K562 (cell line): ENCODE data around the gene ADAT3. TPM values are rescaled to one million over a fixed set of nuclear protein-coding genes. Genes with fewer than 3 reads are reported as not detected.

Experiments
- ATAC-seq: fragments of 200-7000 bp; cut with Tn5 transposase; 3 replicates; pipeline ENCODE4 v1.9.1; 2020; ENCODE audit warnings: moderate library complexity
- BruUV-seq: library from RNA; stranded (reverse); fragments of 400-500 nt; replicated peaks from 2 replicates; lab custom pipeline; 2021; lab: Mats Ljungman, UMichigan
- CTCF ChIA-PET: fragments of 300-600 bp; formaldehyde crosslinking; extraction: SDS; loops from one replicate; lab custom pipeline; 2021; ENCODE audit warnings: low intra/inter-chr PET ratio; lab: Yijun Ruan, JAX
- POLR2A ChIA-PET: fragments of 300-600, 350-650 bp; sonication (Branson Sonifier 250); formaldehyde crosslinking; extraction: SDS; loops from one replicate; lab custom pipeline; 2021; ENCODE audit warnings: antibody characterized with exemption, inconsistent platforms; lab: Yijun Ruan, JAX
- DNase-seq, 4 experiments: peaks; one replicate each; pipeline versions ENCODE4 v3.0.0 to v3.0.0-alpha.2; 2011 to 2018; ENCODE audit warnings: low spot score in 3 of 4, mixed read lengths in 3 of 4; ENCODE audit errors: extremely low read depth in 1 of 4
- FAIRE-seq: peaks from 2 replicates; lab custom pipeline; 2011; peaks lifted over from hg19 to GRCh38; lab: Jason Lieb, UNC
- H2AFZ ChIP-seq: 2 replicates; pipeline ENCODE4 v1.6.0; 2011; ENCODE audit warnings: low read depth, low read length, control low read depth, inconsistent platforms
- H3K27ac ChIP-seq: fragments of 200-600 bp; 3 replicates; pipeline ENCODE4 v1.8.0; 2011; ENCODE audit warnings: low read depth, mild to moderate bottlenecking, control low read depth, inconsistent platforms, low read length, moderate library complexity, mixed read lengths; ENCODE audit errors: extremely low read depth
- H3K27me3 ChIP-seq, 2 experiments: fragments of 300-600 bp in 1 of 2; 2 replicates in 1 of 2; 3 replicates in 1 of 2; pipeline versions ENCODE4 v1.6.0 to v1.8.0; 2011; ENCODE audit warnings: inconsistent platforms in 2 of 2, low read length in 2 of 2, mild to moderate bottlenecking in 1 of 2, mixed read lengths in 1 of 2, moderate library complexity in 1 of 2; ENCODE audit not compliant: control insufficient read depth in 2 of 2, insufficient read depth in 2 of 2
- H3K36me3 ChIP-seq: fragments of 300-600 bp; 3 replicates; pipeline ENCODE4 v1.8.0; 2011; ENCODE audit warnings: mild to moderate bottlenecking, low read length, inconsistent platforms; ENCODE audit not compliant: control insufficient read depth, insufficient read depth
- H3K4me1 ChIP-seq, 2 experiments: fragments of 200-600 bp in 1 of 2; replicated peaks in 1 of 2; 2 replicates in 1 of 2; 3 replicates in 1 of 2; pipeline versions ENCODE4 v1.5.1 to v1.8.0; 2011; ENCODE audit warnings: inconsistent platforms in 2 of 2, low read length in 2 of 2, mild to moderate bottlenecking in 1 of 2, mixed read lengths in 1 of 2, moderate library complexity in 1 of 2; ENCODE audit not compliant: control insufficient read depth in 2 of 2, insufficient read depth in 2 of 2
- H3K4me2 ChIP-seq: 2 replicates; pipeline ENCODE4 v1.6.1; 2011; ENCODE audit warnings: low read length, control low read depth, inconsistent platforms, mixed read lengths; ENCODE audit not compliant: insufficient read depth
- H3K4me3 ChIP-seq: fragments of 200-600 bp; sonication (generic), shearing (Covaris generic); 2 replicates; pipeline ENCODE4 v1.5.1; 2016; ENCODE audit warnings: control low read depth, inconsistent platforms
- H3K79me2 ChIP-seq: fragments of 200-600 bp; 3 replicates; pipeline ENCODE4 v1.8.0; 2011; ENCODE audit warnings: low read length, inconsistent platforms; ENCODE audit not compliant: control insufficient read depth, insufficient read depth
- H3K9ac ChIP-seq, 2 experiments: 2 replicates each; pipeline versions ENCODE4 v1.6.0 to v1.6.1; 2011; ENCODE audit warnings: low read depth in 2 of 2, low read length in 2 of 2, control low read depth in 1 of 2, inconsistent platforms in 1 of 2, mild to moderate bottlenecking in 1 of 2, mixed read lengths in 1 of 2; ENCODE audit not compliant: insufficient read depth in 1 of 2
- H3K9me1 ChIP-seq: one replicate; pipeline ENCODE4 v1.6.0; 2011; ENCODE audit warnings: inconsistent platforms, mild to moderate bottlenecking, low read length, moderate library complexity; ENCODE audit not compliant: control insufficient read depth, insufficient read depth
- H3K9me3 ChIP-seq: replicated peaks from 2 replicates; pipeline ENCODE4 v1.5.1; 2011; ENCODE audit warnings: low read depth, low read length, inconsistent platforms; ENCODE audit not compliant: control insufficient read depth, insufficient read depth
- H4K20me1 ChIP-seq: replicated peaks from 2 replicates; pipeline ENCODE4 v1.6.1; 2011; ENCODE audit warnings: low read length, inconsistent platforms, mixed read lengths; ENCODE audit not compliant: control insufficient read depth, insufficient read depth
- MEF2D ChIP-seq: conservative IDR thresholded peaks from 2 replicates; pipeline ENCODE4 v1.6.1; 2016; ENCODE audit warnings: low read depth, missing genetic modification characterization, missing compliant biosample characterization
- POLR2G ChIP-seq: fragments of 200-400 bp; formaldehyde crosslinking; IDR thresholded peaks from 2 replicates; pipeline ENCODE4 v1.6.1; 2017; ENCODE audit warnings: low read depth, mild to moderate bottlenecking, antibody characterized with exemption, low read length, moderate library complexity
- RBFOX2 ChIP-seq: fragments of 200-400 bp; formaldehyde crosslinking; IDR thresholded peaks from 2 replicates; pipeline ENCODE4 v1.6.1; 2017; ENCODE audit warnings: low read depth, mild to moderate bottlenecking, low read length, moderate library complexity
- SMARCE1 ChIP-seq: fragments of 450-650 bp; IDR thresholded peaks from 2 replicates; pipeline ENCODE4 v1.7.1; 2016; ENCODE audit warnings: mild to moderate bottlenecking
- VEZF1 ChIP-seq: fragments of 200-800 bp; sonication (Bioruptor generic); IDR thresholded peaks from 2 replicates; pipeline ENCODE4 v1.6.1; 2017; ENCODE audit warnings: missing genetic modification characterization, missing compliant biosample characterization
- ZBTB7A ChIP-seq: IDR thresholded peaks from 2 replicates; pipeline ENCODE4 v1.6.1; 2011; ENCODE audit warnings: low read depth, mild to moderate bottlenecking, low read length, moderate library complexity, borderline replicate concordance; ENCODE audit not compliant: control insufficient read depth
- ZBTB9 ChIP-seq: fragments of 450-650 bp; formaldehyde crosslinking; IDR thresholded peaks from 2 replicates; pipeline ENCODE4 v1.4.0; 2020; ENCODE audit warnings: mild to moderate bottlenecking, moderate library complexity
- ZNF407 ChIP-seq: fragments of 450-650 bp; IDR thresholded peaks from 2 replicates; pipeline ENCODE4 v1.6.1; 2016; ENCODE audit warnings: low read depth
- ZNF778 ChIP-seq: fragments of 450-650 bp; formaldehyde crosslinking; IDR thresholded peaks from 2 replicates; pipeline ENCODE4 v1.4.0; 2020; ENCODE audit warnings: mild to moderate bottlenecking, moderate library complexity
- whole genome bisulfite sequencing: fragments of 100-300 bp; shearing (Covaris generic); methylation state at CpG from one replicate; pipeline ENCODE4 v1.1.6; 2016; ENCODE audit warnings: low coverage, mixed read lengths; ENCODE audit not compliant: insufficient coverage; ENCODE audit errors: missing lambda C conversion rate; 5-methylcytosine and 5-hydroxymethylcytosine counted together
- in situ Hi-C: fragments of 300-500 bp; cut with MboI; formaldehyde crosslinking; loops from 4 replicates; pipeline ENCODE4 v1.15.0; 2018; ENCODE audit warnings: inconsistent platforms, mixed read lengths
- intact Hi-C: fragments of 100-400 bp; cut with micrococcal nuclease; formaldehyde crosslinking; loops from 2 replicates; pipeline ENCODE4 v1.14.2; 2022
- polyA plus RNA-seq, 8 experiments: library from polyadenylated mRNA; depleted of rRNA in 4 of 8; stranded (reverse) in 5 of 8; unstranded in 3 of 8; fragments of >200 nt; fragmentation: Nextera tagmentation in 2 of 8; fragmentation: Illumina TruSeq in 1 of 8; extraction: Ambion mirVana in 2 of 8; extraction: Trizol in 1 of 8; gene quantifications; 2 replicates each; pipeline versions ENCODE4 v1.2.1 to v1.2.3, GENCODE V29; 2011 to 2014; ENCODE audit warnings: inconsistent platforms in 1 of 8, missing spikeins in 1 of 8
- total RNA-seq, 7 experiments: library from RNA; depleted of rRNA in 6 of 7; stranded (reverse); fragments of >200 nt in 6 of 7; fragmentation: Illumina TruSeq in 2 of 7; extraction: Trizol in 2 of 7; gene quantifications; 2 replicates each; pipeline versions ENCODE4 v1.2.1 to v1.2.3, GENCODE V29; 2011 to 2021; ENCODE audit warnings: low replicate concordance in 1 of 7

Gene ADAT3
- total and polyA plus RNA-seq, 9 of the 15 experiments (the other 6 are each of a cell fraction or from before 2014, with no cell fraction given), result 0.67 to 15.6 (median 7.8) TPM; not detected in 4

GRCh38 chr19:1945899-1946298, 40.7 kb downstream of the ADAT3 start (continued):
- peak; percentile 72; the same call in 1 of the 2 replicates for TF ChIP-seq ZBTB7A
- TF ChIP-seq, all 486 proteins: peak for 8

- H3K79me2 ChIP-seq, result peaks cover 87% of the 10 kb centered on the region
- no peak overlapping the region for H2AFZ ChIP-seq
- ChIA-PET CTCF (no interaction called here), POLR2A (interaction anchor here (0.6 to 1.1 kb wide), 2 partner anchors 11 to 291 kb away, joined by 3 to 4 read pairs; no protein-coding TSS in a partner anchor)
- 91% methylated on average over 25 of the region's 34 CpGs for WGBS
- ATAC-seq (no peak), DNase-seq (no peak), FAIRE-seq (no peak)
- in situ Hi-C loops (no loop called here), intact Hi-C loops (no loop called here)
- H3K4me1 ChIP-seq, result peaks cover 8 to 63% of the 10 kb centered on the region in 2 experiments
- H3K4me2 ChIP-seq, result no peak overlapping the region
- H3K9me3 ChIP-seq, result no peaks in the 10 kb centered on the region
- BruUV-seq, result no TSS peak
- peaks cover 5% of the 10 kb centered on the region for H3K9me1 ChIP-seq
- no peak overlapping the region for H3K4me3 ChIP-seq
- H4K20me1 ChIP-seq, result peaks cover 33% of the 10 kb centered on the region
- no peak overlapping the region; a peak in 1 of 4 replicates for H3K9ac ChIP-seq
- H3K27me3 ChIP-seq, result no peaks in the 10 kb centered on the region
- peaks cover 46% of the 10 kb centered on the region; the same call in 2 of the 3 replicates for H3K36me3 ChIP-seq
- no peak overlapping the region for H3K27ac ChIP-seq
- TF ChIP-seq SMARCE1 (no peak), RBFOX2 (peak; percentile 27; the same call in 1 of the 2 replicates), POLR2G (peak; percentile 20; the same call in 1 of the 2 replicates), ZNF778 (CRISPR knock-in tag) (no peak), VEZF1 (no peak), ZBTB9 (CRISPR knock-in tag) (no peak), MEF2D (no peak), ZNF407 (no peak)
Observed at GRCh38 chr19:1947651-1948209, 42.5 kb downstream of the ADAT3 start.
